GM23338 (cell line): ENCODE data around the gene TBCD. TPM values are rescaled to one million over a fixed set of nuclear protein-coding genes. Genes with fewer than 3 reads are reported as not detected.
"Not testable (repeated sequence)": the region's sequence is repeated elsewhere in the genome, so short reads cannot be mapped to it uniquely, and the experiment has no call there.

Source experiments
- ATAC-seq: fragments of 200-7000 bp; cut with Tn5 transposase; 3 replicates; pipeline ENCODE4 v1.9.1; 2020
- DNase-seq: peaks from one replicate; pipeline ENCODE4 v3.0.0-alpha.2; 2015; ENCODE audit warnings: low spot score
- H2AFZ ChIP-seq: fragments of 200-600 bp; sonication (generic); 2 replicates; pipeline ENCODE4 v1.8.0; 2016; ENCODE audit warnings: antibody characterized with exemption, mild to moderate bottlenecking, moderate library complexity
- H3F3A ChIP-seq: fragments of 200-600 bp; sonication (generic); replicated peaks from 2 replicates; pipeline ENCODE4 v1.8.0; 2017; ENCODE audit warnings: antibody characterized with exemption, mixed run types, low read depth
- H3K27ac ChIP-seq: fragments of 200-600 bp; sonication (generic); 2 replicates; pipeline ENCODE4 v1.6.1; 2016; ENCODE audit warnings: low read depth
- H3K27me3 ChIP-seq: fragments of 200-600 bp; sonication (generic); 2 replicates; pipeline ENCODE4 v1.8.0; 2016; ENCODE audit warnings: mild to moderate bottlenecking, mixed run types, moderate library complexity; ENCODE audit not compliant: insufficient read depth
- H3K36me3 ChIP-seq: fragments of 200-600 bp; sonication (generic); 2 replicates; pipeline ENCODE4 v1.8.0; 2016; ENCODE audit warnings: mild to moderate bottlenecking; ENCODE audit not compliant: insufficient read depth
- H3K4me1 ChIP-seq: fragments of 200-600 bp; sonication (generic); 2 replicates; pipeline ENCODE4 v1.8.0; 2016; ENCODE audit warnings: mild to moderate bottlenecking, moderate library complexity; ENCODE audit not compliant: insufficient read depth
- H3K4me2 ChIP-seq: fragments of 200-600 bp; sonication (generic); 2 replicates; pipeline ENCODE4 v1.7.1; 2017; ENCODE audit warnings: mixed run types
- H3K4me3 ChIP-seq: fragments of 200-600 bp; sonication (generic); 2 replicates; pipeline ENCODE4 v1.6.1; 2016; ENCODE audit warnings: mixed run types
- H3K79me2 ChIP-seq: fragments of 200-600 bp; sonication (generic); replicated peaks from 2 replicates; pipeline ENCODE4 v1.8.0; 2017; ENCODE audit warnings: mild to moderate bottlenecking; ENCODE audit not compliant: insufficient read depth
- H3K9me2 ChIP-seq: fragments of 200-600 bp; sonication (generic); 2 replicates; pipeline ENCODE4 v1.8.0; 2017; ENCODE audit not compliant: insufficient read depth
- H4K20me1 ChIP-seq: fragments of 200-600 bp; sonication (generic); replicated peaks from 2 replicates; pipeline ENCODE4 v1.8.0; 2017; ENCODE audit warnings: mild to moderate bottlenecking; ENCODE audit not compliant: insufficient read depth
- H3K27ac Mint-ChIP-seq: 2 replicates; pipeline ENCODE4 v1.8.0; 2020; ENCODE audit warnings: inconsistent platforms, mild to moderate bottlenecking, moderate library complexity, mixed read lengths
- H3K27me3 Mint-ChIP-seq: 3 replicates; pipeline ENCODE4 v1.8.0; 2022; ENCODE audit warnings: low read depth, mild to moderate bottlenecking, moderate library complexity, mixed read lengths, inconsistent platforms; ENCODE audit not compliant: insufficient read depth, poor library complexity
- H3K36me3 Mint-ChIP-seq: 3 replicates; pipeline ENCODE4 v1.8.0; 2021; ENCODE audit warnings: low read depth, mild to moderate bottlenecking, inconsistent platforms, moderate library complexity, mixed read lengths
- H3K4me1 Mint-ChIP-seq: 3 replicates; pipeline ENCODE4 v1.8.0; 2020; ENCODE audit warnings: mild to moderate bottlenecking, inconsistent platforms, mixed read lengths
- H3K4me3 Mint-ChIP-seq: 3 replicates; pipeline ENCODE4 v1.8.0; 2021; ENCODE audit warnings: moderate library complexity, mild to moderate bottlenecking, inconsistent platforms, mixed read lengths
- H3K9me3 Mint-ChIP-seq: 3 replicates; pipeline ENCODE4 v1.8.0; 2020; ENCODE audit warnings: moderate library complexity, mild to moderate bottlenecking, inconsistent platforms, mixed read lengths
- CREB1 ChIP-seq: fragments of 250-450 bp; sonication (Bioruptor Pico); IDR thresholded peaks from 2 replicates; pipeline ENCODE4 v1.5.0; 2020; ENCODE audit warnings: low read depth, mild to moderate bottlenecking, moderate library complexity
- CTCF ChIP-seq, 2 experiments: fragments of 200-600 bp in 1 of 2; sonication (generic) in 1 of 2; conservative IDR thresholded peaks; 2 replicates each; pipeline versions ENCODE4 v1.5.1 to v1.6.1; 2016 to 2017; ENCODE audit warnings: antibody characterized with exemption in 2 of 2, low read depth in 2 of 2, mild to moderate bottlenecking in 2 of 2, moderate library complexity in 1 of 2
- ETS1 ChIP-seq: IDR thresholded peaks from 2 replicates; pipeline ENCODE4 v1.6.1; 2016; ENCODE audit warnings: antibody characterized with exemption
- EZH2 ChIP-seq: fragments of 200-600 bp; sonication (generic); IDR thresholded peaks from one replicate; pipeline ENCODE4 v1.8.0; 2017; ENCODE audit warnings: antibody characterized with exemption, mild to moderate bottlenecking, low read depth; ENCODE audit not compliant: unreplicated experiment
- EZH2phosphoT487 ChIP-seq: fragments of 200-600 bp; sonication (generic); IDR thresholded peaks from one replicate; pipeline ENCODE4 v1.8.1; 2018; ENCODE audit warnings: antibody characterized with exemption; ENCODE audit not compliant: unreplicated experiment
- JUNB ChIP-seq: IDR thresholded peaks from one replicate; pipeline ENCODE4 v1.6.1; 2016; ENCODE audit warnings: antibody characterized with exemption; ENCODE audit not compliant: unreplicated experiment
- POLR2AphosphoS5 ChIP-seq: IDR thresholded peaks from 2 replicates; pipeline ENCODE4 v1.6.1; 2016; ENCODE audit warnings: antibody characterized with exemption, low read depth
- STAT1 ChIP-seq: IDR thresholded peaks from one replicate; pipeline ENCODE4 v1.6.1; 2016; ENCODE audit warnings: antibody characterized with exemption; ENCODE audit not compliant: unreplicated experiment
- ZNF114 ChIP-seq: fragments of 250-450 bp; sonication (Bioruptor Pico); IDR thresholded peaks from 2 replicates; pipeline ENCODE4 v1.5.0; 2020; ENCODE audit warnings: mild to moderate bottlenecking, moderate library complexity
- ZNF331 ChIP-seq: fragments of 250-450 bp; sonication (Bioruptor Pico); IDR thresholded peaks from 2 replicates; pipeline ENCODE4 v1.5.0; 2020; ENCODE audit warnings: low read depth, mild to moderate bottlenecking, moderate library complexity
- ZNF462 ChIP-seq: fragments of 250-450 bp; sonication (Bioruptor Pico); IDR thresholded peaks from 2 replicates; pipeline ENCODE4 v1.5.0; 2020; ENCODE audit warnings: mild to moderate bottlenecking, moderate library complexity
- polyA plus RNA-seq: library from polyadenylated mRNA; unstranded; fragments of >200 nt; fragmentation: Nextera tagmentation; extraction: Ambion mirVana; gene quantifications from 2 replicates; pipeline ENCODE4 v1.2.1, GENCODE V29; 2016
- total RNA-seq: library from RNA; depleted of rRNA; stranded (reverse); fragments of >200 nt; shearing (Covaris generic); gene quantifications from 2 replicates; pipeline ENCODE4 v1.2.3, GENCODE V29; 2014

The TBCD gene
- total and polyA plus RNA-seq, 2 experiments from 2014 or later = 75.0 to 116 TPM

GRCh38 chr17:82984249-82984617 lies 232.4 kb downstream of the TBCD start:
- H2AFZ ChIP-seq, H4K20me1 ChIP-seq, H3F3A ChIP-seq, H3K27ac Mint-ChIP-seq, H3K27me3 ChIP-seq, ATAC-seq, H3K9me2 ChIP-seq, H3K4me3 ChIP-seq, H3K27ac ChIP-seq, H3K36me3 ChIP-seq, H3K79me2 ChIP-seq, H3K9me3 Mint-ChIP-seq, H3K4me3 Mint-ChIP-seq, H3K4me2 ChIP-seq, DNase-seq, H3K36me3 Mint-ChIP-seq, H3K27me3 Mint-ChIP-seq: not testable (repeated sequence)
- H3K4me1 Mint-ChIP-seq = peaks cover 26% of the 10 kb centered on the region
- peaks cover 14% of the 10 kb centered on the region; the same call in 1 of the 2 replicates for H3K4me1 ChIP-seq

GRCh38 chr17:82984751-82985427 lies 233.0 kb downstream of the TBCD start:
- no peaks in the 10 kb centered on the region for H3K36me3 ChIP-seq
- H3K27me3 ChIP-seq = no peaks in the 10 kb centered on the region
- H3K9me3 Mint-ChIP-seq = no peaks in the 10 kb centered on the region; the same call in 2 of the 3 replicates
- no peaks in the 10 kb centered on the region for H3F3A ChIP-seq
- no peaks in the 10 kb centered on the region for H4K20me1 ChIP-seq
- no peak overlapping the region for H3K27ac ChIP-seq
- no peaks in the 10 kb centered on the region for H3K79me2 ChIP-seq
- peaks cover 14% of the 10 kb centered on the region; the same call in 1 of the 2 replicates for H3K4me1 ChIP-seq
- H3K27ac Mint-ChIP-seq = no peak overlapping the region
- H3K9me2 ChIP-seq = no peaks in the 10 kb centered on the region
- H3K4me2 ChIP-seq = no peak overlapping the region
- H2AFZ ChIP-seq = no peak overlapping the region
- H3K4me3 ChIP-seq = no peak overlapping the region
- DNase-seq = no peak
- TF ChIP-seq ZNF331 (CRISPR knock-in tag) (no peak), EZH2 (no peak), STAT1 (no peak), EZH2phosphoT487 (no peak), ZNF114 (CRISPR knock-in tag) (no peak), ETS1 (no peak), CREB1 (no peak), CTCF (conservative IDR thresholded peaks at IDR 0.05; ENCODE audit: low read depth in 2 of 2) (no peak), POLR2AphosphoS5 (no peak), ZNF462 (no peak), JUNB (no peak)
- H3K4me3 Mint-ChIP-seq = no peak overlapping the region
- peaks cover 26% of the 10 kb centered on the region for H3K4me1 Mint-ChIP-seq
- peaks cover 4% of the 10 kb centered on the region; the same call in 2 of the 3 replicates for H3K36me3 Mint-ChIP-seq
- ATAC-seq = no peak
- H3K27me3 Mint-ChIP-seq = peaks cover 8% of the 10 kb centered on the region
